ENCODE results near the gene PEPD. TPM values are rescaled to one million over a fixed set of nuclear protein-coding genes. Genes with fewer than 3 reads are reported as not detected.

The PEPD gene
- total RNA-seq, 4 donors from 2014 or later, result 40.1 to 61.4 (median 53.4) TPM

DNA sequence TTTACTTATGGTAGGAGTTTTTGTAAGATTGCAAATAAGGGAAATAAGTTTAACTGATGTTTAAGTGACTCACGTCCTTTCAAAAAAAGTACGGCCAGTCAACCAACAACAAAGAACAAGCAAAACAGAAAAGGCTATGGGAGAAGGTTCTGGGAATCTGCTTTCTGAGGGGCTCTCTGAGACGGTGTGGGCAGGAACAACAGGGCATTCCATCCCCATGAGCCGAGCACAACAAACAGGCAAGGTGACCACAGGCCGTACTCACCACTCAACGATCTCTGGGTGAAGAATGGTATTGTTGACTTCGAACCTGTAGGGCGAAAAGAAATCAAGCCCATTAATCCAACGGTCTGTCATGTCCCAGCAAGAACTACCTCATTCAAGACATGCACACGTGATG, 43.8 kb downstream of the PEPD start:
- peaks cover 0 to 4% (median 0%) of the 10 kb centered on the region in 3 donors for H3K9me3 ChIP-seq
- no peak for DNase-seq
- TF ChIP-seq, protein P1, sequence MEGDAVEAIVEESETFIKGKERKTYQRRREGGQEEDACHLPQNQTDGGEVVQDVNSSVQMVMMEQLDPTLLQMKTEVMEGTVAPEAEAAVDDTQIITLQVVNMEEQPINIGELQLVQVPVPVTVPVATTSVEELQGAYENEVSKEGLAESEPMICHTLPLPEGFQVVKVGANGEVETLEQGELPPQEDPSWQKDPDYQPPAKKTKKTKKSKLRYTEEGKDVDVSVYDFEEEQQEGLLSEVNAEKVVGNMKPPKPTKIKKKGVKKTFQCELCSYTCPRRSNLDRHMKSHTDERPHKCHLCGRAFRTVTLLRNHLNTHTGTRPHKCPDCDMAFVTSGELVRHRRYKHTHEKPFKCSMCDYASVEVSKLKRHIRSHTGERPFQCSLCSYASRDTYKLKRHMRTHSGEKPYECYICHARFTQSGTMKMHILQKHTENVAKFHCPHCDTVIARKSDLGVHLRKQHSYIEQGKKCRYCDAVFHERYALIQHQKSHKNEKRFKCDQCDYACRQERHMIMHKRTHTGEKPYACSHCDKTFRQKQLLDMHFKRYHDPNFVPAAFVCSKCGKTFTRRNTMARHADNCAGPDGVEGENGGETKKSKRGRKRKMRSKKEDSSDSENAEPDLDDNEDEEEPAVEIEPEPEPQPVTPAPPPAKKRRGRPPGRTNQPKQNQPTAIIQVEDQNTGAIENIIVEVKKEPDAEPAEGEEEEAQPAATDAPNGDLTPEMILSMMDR (IDR thresholded peaks at IDR 0.05), result no peak
- no peak for TF ChIP-seq POLR2A (IDR thresholded peaks at IDR 0.05)
- intact Hi-C loops (cut with DNase I), result no loop called here
- no peaks in the 10 kb centered on the region for H3K27me3 ChIP-seq
- whole genome bisulfite sequencing, 2 donors, result 93 to 96% methylated on average over 8 to 10 of the region's 10 CpGs
- no peak overlapping the region for H3K27ac ChIP-seq
- H3K4me3 ChIP-seq, result no peak overlapping the region
- H3K4me1 ChIP-seq, result peaks cover 0 to 7% (median 0%) of the 10 kb centered on the region in 3 donors
- H3K36me3 ChIP-seq, result peaks cover 0 to 59% (median 0%) of the 10 kb centered on the region in 3 donors

DNA sequence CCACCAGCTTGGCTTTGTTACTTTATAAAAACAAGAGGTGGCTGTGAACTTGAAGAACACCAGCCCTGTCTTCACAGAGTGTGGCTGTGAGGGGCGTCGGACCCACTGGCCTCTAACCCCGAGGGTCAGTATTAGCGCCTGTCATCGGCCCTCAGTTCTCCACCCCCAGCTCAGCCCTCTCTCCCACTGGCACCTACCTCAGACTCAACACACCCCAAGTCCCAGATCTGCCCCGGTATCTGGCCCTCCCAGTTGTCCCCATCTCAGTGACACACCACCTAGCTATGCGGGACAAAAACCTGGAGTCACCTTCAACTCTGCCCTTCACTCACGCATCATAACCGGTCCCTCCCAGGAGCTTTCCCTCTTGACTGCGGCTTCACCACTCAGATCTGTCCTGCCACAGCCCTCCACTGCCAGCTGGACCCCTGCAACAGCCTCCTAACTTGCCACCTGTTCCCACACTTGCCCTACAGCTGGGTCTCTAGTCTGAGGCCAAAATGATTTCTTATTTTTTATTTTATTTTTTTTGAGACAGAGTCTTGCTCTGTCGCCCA, 45.4 kb downstream of the PEPD start:
- H3K4me3 ChIP-seq, result no peak overlapping the region
- intact Hi-C loops (cut with DNase I), result no loop called here
- H3K27me3 ChIP-seq, result no peaks in the 10 kb centered on the region
- H3K9me3 ChIP-seq, result peaks cover 0 to 4% (median 0%) of the 10 kb centered on the region in 3 donors
- H3K27ac ChIP-seq, result no peak overlapping the region
- TF ChIP-seq POLR2A (IDR thresholded peaks at IDR 0.05), result no peak
- TF ChIP-seq, protein P1 (IDR thresholded peaks at IDR 0.05), result no peak
- peaks cover 0 to 59% (median 0%) of the 10 kb centered on the region in 3 donors for H3K36me3 ChIP-seq
- no peak for DNase-seq
- H3K4me1 ChIP-seq, result no peaks in the 10 kb centered on the region
- WGBS, 2 donors, result 91 to 96% methylated on average over 7 to 11 of the region's 11 CpGs

DNA sequence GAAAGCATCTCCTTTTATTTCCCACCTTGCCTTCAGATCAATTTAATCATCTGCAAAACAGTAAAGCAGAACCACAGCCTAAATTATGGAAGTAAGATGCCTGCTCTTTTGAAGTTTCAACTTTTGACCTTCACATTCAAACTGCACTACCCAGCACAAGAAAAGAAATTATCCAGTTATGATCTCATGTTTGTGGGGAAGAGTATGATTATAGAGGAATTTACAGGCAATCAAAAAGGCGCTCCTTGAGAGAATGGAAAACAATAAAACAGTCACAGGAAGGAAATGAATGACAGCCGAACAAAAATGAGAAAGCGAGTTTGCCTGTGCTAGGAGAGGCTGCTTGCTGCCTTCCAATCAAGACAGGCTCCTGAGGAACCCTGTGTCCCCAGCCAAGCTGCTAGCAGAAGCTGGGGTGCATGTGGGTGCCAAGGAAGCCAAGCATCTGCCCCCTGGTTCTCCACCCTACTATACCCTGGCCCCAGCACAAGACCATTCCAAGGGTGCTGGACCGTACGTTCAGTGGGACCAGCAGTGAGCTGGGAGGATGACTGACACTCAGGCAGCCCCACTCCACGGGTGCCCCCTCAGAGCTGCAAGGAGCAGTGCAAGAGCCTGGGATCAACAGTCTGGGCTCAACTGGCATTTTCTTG, 47.8 kb downstream of the PEPD start:
- no peak for TF ChIP-seq POLR2A (IDR thresholded peaks at IDR 0.05)
- TF ChIP-seq, protein P1 (IDR thresholded peaks at IDR 0.05), result no peak
- Histone ChIP-seq H3K4me1 (no peaks in the 10 kb centered on the region), H3K36me3 (peaks cover 0 to 51% (median 0%) of the 10 kb centered on the region in 3 donors), H3K9me3 (no peaks in the 10 kb centered on the region), H3K27ac (no peak overlapping the region), H3K4me3 (no peak overlapping the region), H3K27me3 (no peaks in the 10 kb centered on the region)
- 55 to 74% methylated on average over 4 of the region's 6 CpGs for WGBS, 2 donors
- intact Hi-C loops (cut with DNase I), result no loop called here
- DNase-seq, result no peak

GRCh38 chr19:33472691-33473652, 48.6 kb downstream of the PEPD start:
- TF ChIP-seq POLR2A (IDR thresholded peaks at IDR 0.05), result no peak
- TF ChIP-seq, protein P1 (IDR thresholded peaks at IDR 0.05), result no peak
- Histone ChIP-seq H3K9me3 (no peaks in the 10 kb centered on the region), H3K27me3 (no peaks in the 10 kb centered on the region), H3K36me3 (peaks cover 0 to 44% (median 0%) of the 10 kb centered on the region in 3 donors), H3K4me1 (no peaks in the 10 kb centered on the region), H3K4me3 (no peak overlapping the region), H3K27ac (no peak overlapping the region)
- intact Hi-C loops (cut with DNase I), result no loop called here
- 70 to 71% methylated on average over 23 of the region's 23 CpGs for WGBS, 2 donors
- no peak for DNase-seq

All from esophagus squamous epithelium (tissue), 5 donors.